SU-DHL-6 (cell line): ENCODE measurements around the gene POC1A.

ENCODE experiments used
- EZH2phosphoT487 ChIP-seq: fragments of 200-600 bp; sonication (generic), shearing (Covaris generic); conservative IDR thresholded peaks from 2 replicates; pipeline ENCODE4 v1.6.1; 2018; ENCODE audit warnings: mild to moderate bottlenecking, antibody characterized with exemption, low read length, moderate library complexity, mixed read lengths
- TF ChIP-seq, protein P1 (sequence below): fragments of 200-600 bp; sonication (generic); IDR thresholded peaks from one replicate; pipeline ENCODE4 v1.5.1; 2017; ENCODE audit warnings: antibody characterized with exemption, mild to moderate bottlenecking, low read length, moderate library complexity; ENCODE audit not compliant: insufficient read depth, poor library complexity, severe bottlenecking

DNA sequence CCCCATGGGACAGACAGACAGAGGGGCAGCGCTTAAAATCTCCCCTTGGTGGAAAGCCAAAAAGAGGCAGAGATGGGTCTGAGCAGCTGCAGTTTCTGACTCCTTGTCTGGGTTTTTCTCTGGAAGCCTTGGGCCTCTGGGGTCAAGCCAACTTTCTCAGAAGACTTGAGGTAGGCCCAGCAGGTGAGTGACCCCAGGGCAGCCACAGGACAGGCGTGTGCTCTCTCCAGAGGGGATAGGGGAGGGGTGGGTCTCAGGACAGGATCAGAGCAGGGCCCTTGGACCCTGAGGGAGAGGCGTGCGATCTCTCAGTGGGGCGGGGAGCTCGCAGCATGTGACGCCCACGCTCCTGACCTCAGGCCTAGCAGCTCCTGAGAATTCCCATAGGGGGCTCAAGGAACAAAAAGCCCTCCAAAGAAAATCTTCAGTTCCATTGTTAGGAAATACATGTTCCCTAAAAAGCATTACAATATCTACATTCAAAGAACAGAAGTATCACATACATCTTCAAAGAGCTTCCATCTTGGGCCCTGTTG is 63.2 kb downstream of the POC1A start:
- TF ChIP-seq, protein P1, sequence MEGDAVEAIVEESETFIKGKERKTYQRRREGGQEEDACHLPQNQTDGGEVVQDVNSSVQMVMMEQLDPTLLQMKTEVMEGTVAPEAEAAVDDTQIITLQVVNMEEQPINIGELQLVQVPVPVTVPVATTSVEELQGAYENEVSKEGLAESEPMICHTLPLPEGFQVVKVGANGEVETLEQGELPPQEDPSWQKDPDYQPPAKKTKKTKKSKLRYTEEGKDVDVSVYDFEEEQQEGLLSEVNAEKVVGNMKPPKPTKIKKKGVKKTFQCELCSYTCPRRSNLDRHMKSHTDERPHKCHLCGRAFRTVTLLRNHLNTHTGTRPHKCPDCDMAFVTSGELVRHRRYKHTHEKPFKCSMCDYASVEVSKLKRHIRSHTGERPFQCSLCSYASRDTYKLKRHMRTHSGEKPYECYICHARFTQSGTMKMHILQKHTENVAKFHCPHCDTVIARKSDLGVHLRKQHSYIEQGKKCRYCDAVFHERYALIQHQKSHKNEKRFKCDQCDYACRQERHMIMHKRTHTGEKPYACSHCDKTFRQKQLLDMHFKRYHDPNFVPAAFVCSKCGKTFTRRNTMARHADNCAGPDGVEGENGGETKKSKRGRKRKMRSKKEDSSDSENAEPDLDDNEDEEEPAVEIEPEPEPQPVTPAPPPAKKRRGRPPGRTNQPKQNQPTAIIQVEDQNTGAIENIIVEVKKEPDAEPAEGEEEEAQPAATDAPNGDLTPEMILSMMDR, result no peak
- TF ChIP-seq EZH2phosphoT487, result no peak
